Mucosa of descending colon (tissue), 3 donors: ENCODE results near the gene SOX6. TPM values are rescaled to one million over a fixed set of nuclear protein-coding genes. Genes with fewer than 3 reads are reported as not detected.

Experiments used
- ATAC-seq: fragments of 200-7000 bp; cut with Tn5 transposase; one replicate; pipeline ENCODE4 v1.9.1; 2020; ENCODE audit warnings: mild to moderate bottlenecking, moderate library complexity
- DNase-seq, 3 donors: peaks; one replicate each; pipeline ENCODE4 v3.0.0-alpha.2; 2020
- H3K36me3 ChIP-seq: fragments of 200-600 bp; one replicate; pipeline ENCODE4 v1.8.0; 2021; ENCODE audit warnings: low read depth, mild to moderate bottlenecking
- H3K4me1 ChIP-seq: fragments of 200-600 bp; one replicate; pipeline ENCODE4 v1.8.0; 2021; ENCODE audit warnings: low read depth, mild to moderate bottlenecking
- H3K4me3 ChIP-seq: fragments of 200-600 bp; one replicate; pipeline ENCODE4 v1.8.0; 2021; ENCODE audit warnings: mild to moderate bottlenecking
- H3K9me3 ChIP-seq: fragments of 200-600 bp; one replicate; pipeline ENCODE4 v1.8.0; 2021; ENCODE audit warnings: mild to moderate bottlenecking
- CTCF ChIP-seq: fragments of 200-600 bp; IDR thresholded peaks from one replicate; pipeline ENCODE4 v1.8.0; 2022; ENCODE audit warnings: antibody characterized with exemption, mild to moderate bottlenecking
- intact Hi-C, 2 donors: fragments of 100-400 bp; cut with DNase I in 1 of 2; cut with micrococcal nuclease in 1 of 2; formaldehyde crosslinking; loops; one replicate each; pipeline versions ENCODE4 v1.11.0 to v1.11.1; 2022; cut with DNase I, micrococcal nuclease
- total RNA-seq, 3 donors: library from RNA; stranded (reverse); fragmentation: NEBNext Ultra II Directional in 2 of 3; extraction: Animal tissue kit (Norgen Biotek cat#: 25700) in 2 of 3; gene quantifications; one replicate each; pipeline versions ENCODE4 v1.2.1 to v1.2.4, GENCODE V29; 2021 to 2023
- donor health status: DM: no; HTN: no; CAD: no; lungs with moderate emphysema.
- donor health status: DM: no; HTN: no; CAD: no.
- donor health status: DM: no; HTN: yes; CAD: no.

Gene SOX6
- total RNA-seq, 3 donors from 2014 or later: 5.8 to 6.5 (median 6.0) TPM

DNA sequence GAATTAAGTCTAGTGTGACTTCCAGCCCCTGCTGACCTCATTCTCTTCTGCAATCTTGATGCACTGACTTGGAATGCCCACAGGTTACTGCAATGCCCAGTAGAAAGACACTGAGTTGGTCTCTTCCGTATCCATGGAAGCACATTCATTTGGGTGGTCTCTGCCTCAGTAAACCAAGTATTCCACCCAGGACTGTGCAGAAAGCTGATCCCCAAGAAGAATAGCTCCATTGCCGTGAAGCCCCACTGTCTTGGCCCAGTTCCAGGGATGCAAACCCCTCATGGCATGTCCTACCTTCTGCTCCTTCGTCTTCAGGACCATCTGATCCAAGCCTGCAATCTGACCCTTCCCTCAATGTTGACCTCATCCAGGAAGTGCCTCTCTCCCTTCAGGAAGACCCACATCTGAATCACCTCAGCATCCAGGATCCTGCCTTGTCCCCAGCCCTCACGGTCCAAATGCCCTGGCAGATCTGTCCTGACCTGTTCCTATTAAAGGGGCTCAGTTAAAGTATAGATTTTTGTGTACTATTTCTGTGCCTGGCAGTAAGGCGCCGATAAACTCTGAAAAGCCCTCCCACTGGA lies 425.8 kb downstream of the SOX6 start:
- Histone ChIP-seq H3K4me1 (peaks cover 4% of the 10 kb centered on the region), H3K36me3 (no peaks in the 10 kb centered on the region), H3K9me3 (no peaks in the 10 kb centered on the region), H3K4me3 (no peak overlapping the region)
- intact Hi-C loops: no loop called here
- ATAC-seq: no peak
- no peak for DNase-seq
- TF ChIP-seq CTCF: no peak

DNA sequence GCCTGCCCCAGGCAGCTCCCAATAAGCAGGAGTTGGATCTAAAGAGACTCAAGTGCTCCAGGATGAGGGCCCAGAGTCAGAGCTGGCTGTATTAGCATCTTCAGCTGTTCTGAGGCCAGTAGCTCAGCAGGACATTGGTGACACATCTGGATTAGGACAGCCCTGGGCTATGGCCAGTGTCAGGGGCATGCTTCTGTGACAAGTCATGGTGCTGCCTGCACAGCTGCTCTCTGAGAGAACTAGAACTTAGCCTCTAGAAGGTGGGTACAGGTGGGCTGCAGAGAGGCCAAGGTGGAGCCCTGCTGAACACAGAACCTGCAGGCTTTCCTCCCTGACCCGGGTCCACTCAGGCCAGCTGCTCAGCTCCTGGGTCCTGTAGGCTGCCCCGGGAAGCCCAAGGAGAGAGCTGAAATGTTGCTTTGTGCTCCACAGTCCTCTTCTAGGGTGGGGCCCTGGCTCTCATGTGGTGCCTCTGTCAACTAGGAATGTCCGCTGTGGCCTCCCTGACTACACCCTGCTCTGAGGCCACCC lies 426.9 kb downstream of the SOX6 start:
- Histone ChIP-seq H3K4me3 (no peak overlapping the region), H3K36me3 (no peaks in the 10 kb centered on the region), H3K9me3 (no peaks in the 10 kb centered on the region), H3K4me1 (peaks cover 3% of the 10 kb centered on the region)
- TF ChIP-seq CTCF: no peak
- no peak for ATAC-seq
- no peak for DNase-seq
- intact Hi-C loops: no loop called here

DNA sequence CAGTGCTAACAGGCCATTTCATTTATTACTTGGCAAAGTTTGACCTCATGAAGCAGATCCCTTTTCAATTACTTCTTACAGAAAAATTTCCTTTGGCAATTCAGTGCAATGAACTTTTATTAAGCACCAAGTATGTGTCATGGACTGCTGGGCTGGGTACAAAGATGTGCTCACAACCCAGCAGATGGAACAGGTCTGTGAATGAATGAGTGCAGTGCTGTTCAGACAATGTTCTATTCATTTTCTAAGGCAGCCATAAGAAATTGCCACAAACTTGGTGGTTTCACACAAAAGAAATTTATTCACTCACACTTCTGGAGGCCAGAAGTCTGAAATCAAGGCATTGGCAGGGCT lies 428.5 kb downstream of the SOX6 start:
- ATAC-seq: no peak
- Histone ChIP-seq H3K4me1 (peaks cover 3% of the 10 kb centered on the region), H3K9me3 (no peaks in the 10 kb centered on the region), H3K4me3 (no peak overlapping the region), H3K36me3 (no peaks in the 10 kb centered on the region)
- no peak for TF ChIP-seq CTCF
- no peak for DNase-seq
- intact Hi-C loops: no loop called here

DNA sequence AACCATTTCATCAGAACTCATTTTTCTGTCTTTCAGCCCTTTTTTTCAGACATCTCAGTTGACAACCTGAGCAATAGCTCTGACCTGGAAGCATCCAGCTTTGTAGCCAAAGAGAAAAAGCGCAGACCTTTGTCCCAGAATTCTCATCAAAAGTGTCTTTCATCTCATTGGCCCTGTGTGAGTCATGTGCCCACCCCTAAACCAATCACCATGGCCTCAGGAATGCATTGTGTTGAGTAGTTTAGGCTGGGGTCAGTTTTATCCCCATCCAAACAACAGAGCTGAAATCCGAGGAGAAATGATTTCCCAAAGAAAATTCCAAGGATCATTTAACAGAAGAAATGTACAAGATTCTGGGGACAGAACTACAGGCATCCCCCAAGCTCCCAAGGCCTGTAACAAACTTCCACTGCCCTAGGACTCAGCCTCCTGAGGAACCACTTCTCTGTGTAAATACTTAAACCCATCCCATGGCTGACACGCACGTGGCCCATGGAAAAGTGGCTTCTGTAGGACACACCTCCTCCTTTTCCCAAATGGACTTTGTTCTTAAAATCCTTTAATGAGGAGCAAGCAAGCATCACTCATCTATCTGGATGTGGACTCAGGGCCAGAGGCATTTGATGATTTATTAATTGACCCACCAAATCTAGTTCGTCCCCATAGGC lies 429.0 kb downstream of the SOX6 start:
- DNase-seq (no peak), ATAC-seq (peak; percentile 40)
- H3K36me3 ChIP-seq: no peaks in the 10 kb centered on the region
- H3K4me3 ChIP-seq: no peak overlapping the region
- H3K9me3 ChIP-seq: no peaks in the 10 kb centered on the region
- intact Hi-C loops: no loop called here
- no peak for TF ChIP-seq CTCF
- H3K4me1 ChIP-seq: peaks cover 3% of the 10 kb centered on the region

DNA sequence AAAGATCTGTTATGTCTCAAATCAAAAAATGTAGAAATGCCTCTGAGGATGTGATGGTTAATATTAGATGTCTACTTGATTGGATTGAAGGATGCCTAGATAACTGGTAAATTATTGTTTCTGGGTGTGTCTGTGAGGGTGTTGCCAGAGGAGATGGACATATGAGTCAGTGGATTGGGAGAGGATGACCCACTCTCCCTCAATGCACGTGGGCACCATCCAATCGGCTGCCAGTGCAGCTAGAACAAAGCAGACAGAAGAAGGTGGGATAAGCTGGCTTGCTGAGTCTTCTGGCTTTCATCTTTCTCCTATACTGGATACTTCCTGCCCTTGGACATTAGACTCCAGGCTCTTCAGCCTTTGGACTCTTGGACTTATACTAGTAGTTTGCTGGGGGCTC lies 430.3 kb downstream of the SOX6 start:
- ATAC-seq: no peak
- TF ChIP-seq CTCF: no peak
- Histone ChIP-seq H3K4me3 (no peak overlapping the region), H3K4me1 (no peaks in the 10 kb centered on the region), H3K36me3 (no peaks in the 10 kb centered on the region), H3K9me3 (no peaks in the 10 kb centered on the region)
- no peak for DNase-seq
- intact Hi-C loops: no loop called here
